Keratinocyte (primary cell): Measurements from ENCODE around the gene RNU7-1. TPM values are rescaled to one million over a fixed set of nuclear protein-coding genes. Genes with fewer than 3 reads are reported as not detected.

Source experiments
- DNase-seq: peaks from one replicate; pipeline ENCODE4 v3.0.0-alpha.2; 2011; ENCODE audit warnings: low read depth, missing footprints, low spot score
- FAIRE-seq: peaks from 2 replicates; lab custom pipeline; 2011; peaks lifted over from hg19 to GRCh38; lab: Jason Lieb, UNC
- H2AFZ ChIP-seq: 2 replicates; pipeline ENCODE4 v1.6.0; 2012; ENCODE audit warnings: low read length, control low read depth, inconsistent platforms; ENCODE audit not compliant: control insufficient read depth
- H3K27ac ChIP-seq: 2 replicates; pipeline ENCODE4 v1.5.1; 2011; ENCODE audit warnings: low read length; ENCODE audit not compliant: control insufficient read depth, insufficient read depth
- H3K27me3 ChIP-seq: 3 replicates; pipeline ENCODE4 v1.6.0; 2011; ENCODE audit warnings: low read length; ENCODE audit not compliant: control insufficient read depth, insufficient read depth; ENCODE audit errors: extremely low read depth
- H3K36me3 ChIP-seq, 2 experiments: 2 replicates in 1 of 2; 3 replicates in 1 of 2; pipeline ENCODE4 v1.5.1; 2011; ENCODE audit warnings: low read length in 2 of 2, mild to moderate bottlenecking in 1 of 2; ENCODE audit not compliant: control insufficient read depth in 2 of 2, insufficient read depth in 2 of 2; ENCODE audit errors: extremely low read depth in 1 of 2
- H3K4me1 ChIP-seq: 3 replicates; pipeline ENCODE4 v1.5.1; 2011; ENCODE audit warnings: low read length; ENCODE audit not compliant: control insufficient read depth, insufficient read depth; ENCODE audit errors: extremely low read depth
- H3K4me2 ChIP-seq: 3 replicates; pipeline ENCODE4 v1.6.0; 2011; ENCODE audit warnings: low read depth, low read length; ENCODE audit not compliant: control insufficient read depth, insufficient read depth; ENCODE audit errors: extremely low read depth
- H3K4me3 ChIP-seq, 3 experiments: fragments of 200-600 bp in 1 of 3; sonication (generic) in 1 of 3; 2 replicates in 2 of 3; 3 replicates in 1 of 3; pipeline ENCODE4 v1.5.1; 2011 to 2016; ENCODE audit warnings: low read length in 3 of 3, mild to moderate bottlenecking in 3 of 3, control low read depth in 2 of 3, inconsistent platforms in 1 of 3, low read depth in 1 of 3, mixed read lengths in 1 of 3, mixed run types in 1 of 3, moderate library complexity in 1 of 3; ENCODE audit not compliant: control insufficient read depth in 2 of 3, insufficient read depth in 2 of 3; ENCODE audit errors: extremely low read depth in 1 of 3
- H3K79me2 ChIP-seq: 2 replicates; pipeline ENCODE4 v1.6.0; 2012; ENCODE audit warnings: low read length; ENCODE audit not compliant: control insufficient read depth, insufficient read depth
- H3K9ac ChIP-seq: 3 replicates; pipeline ENCODE4 v1.6.0; 2011; ENCODE audit warnings: low read length; ENCODE audit not compliant: control insufficient read depth, insufficient read depth; ENCODE audit errors: extremely low read depth
- H3K9me1 ChIP-seq: 3 replicates; pipeline ENCODE4 v1.6.0; 2011; ENCODE audit warnings: low read length; ENCODE audit not compliant: control insufficient read depth, insufficient read depth; ENCODE audit errors: extremely low read depth
- H3K9me3 ChIP-seq: 2 replicates; pipeline ENCODE4 v1.5.1; 2012; ENCODE audit warnings: low read depth, low read length; ENCODE audit not compliant: control insufficient read depth
- H4K20me1 ChIP-seq: 3 replicates; pipeline ENCODE4 v1.6.0; 2011; ENCODE audit warnings: low read length; ENCODE audit not compliant: control insufficient read depth, insufficient read depth; ENCODE audit errors: extremely low read depth
- EZH2 ChIP-seq: IDR thresholded peaks from one replicate; pipeline ENCODE4 v1.6.1; 2012; ENCODE audit warnings: inconsistent platforms, mild to moderate bottlenecking, low read length, moderate library complexity
- dilution Hi-C: fragments of 300-500 bp; cut with MboI; formaldehyde crosslinking; loops from one replicate; pipeline ENCODE4 v1.7.0; 2020; ENCODE audit warnings: low sequenced_read_pairs; ENCODE audit not compliant: extremely low pct_ligation_motif_present
- polyA plus RNA-seq, 5 experiments: library from polyadenylated mRNA; depleted of rRNA in 3 of 5; stranded (reverse) in 3 of 5; stranded (forward) in 1 of 5; unstranded in 1 of 5; fragments of >200 nt; gene quantifications; 1 replicate in 1 of 5; 2 replicates in 3 of 5; 3 replicates in 1 of 5; pipeline versions ENCODE4 v1.2.1 to v1.2.3, GENCODE V29; 2011 to 2012; ENCODE audit warnings: missing spikeins in 2 of 5, low read depth in 1 of 5, low replicate concordance in 1 of 5
- TF ChIP-seq, protein P1 (sequence below), 3 experiments: IDR thresholded peaks in 1 of 3; conservative IDR thresholded peaks in 1 of 3; optimal IDR thresholded peaks in 1 of 3; 2 replicates in 2 of 3; 3 replicates in 1 of 3; pipeline versions ENCODE3 to v1.5.1; 2011; ENCODE audit warnings: low read length in 3 of 3, mild to moderate bottlenecking in 3 of 3, moderate library complexity in 2 of 3, control low read depth in 1 of 3, inconsistent platforms in 1 of 3; ENCODE audit not compliant: insufficient read depth in 2 of 3; ENCODE audit errors: extremely low read depth in 1 of 3

The RNU7-1 gene
- polyA plus RNA-seq, 1 donor (not counting 4 experiments of a cell fraction or from before 2014, with no cell fraction given) = not detected

DNA sequence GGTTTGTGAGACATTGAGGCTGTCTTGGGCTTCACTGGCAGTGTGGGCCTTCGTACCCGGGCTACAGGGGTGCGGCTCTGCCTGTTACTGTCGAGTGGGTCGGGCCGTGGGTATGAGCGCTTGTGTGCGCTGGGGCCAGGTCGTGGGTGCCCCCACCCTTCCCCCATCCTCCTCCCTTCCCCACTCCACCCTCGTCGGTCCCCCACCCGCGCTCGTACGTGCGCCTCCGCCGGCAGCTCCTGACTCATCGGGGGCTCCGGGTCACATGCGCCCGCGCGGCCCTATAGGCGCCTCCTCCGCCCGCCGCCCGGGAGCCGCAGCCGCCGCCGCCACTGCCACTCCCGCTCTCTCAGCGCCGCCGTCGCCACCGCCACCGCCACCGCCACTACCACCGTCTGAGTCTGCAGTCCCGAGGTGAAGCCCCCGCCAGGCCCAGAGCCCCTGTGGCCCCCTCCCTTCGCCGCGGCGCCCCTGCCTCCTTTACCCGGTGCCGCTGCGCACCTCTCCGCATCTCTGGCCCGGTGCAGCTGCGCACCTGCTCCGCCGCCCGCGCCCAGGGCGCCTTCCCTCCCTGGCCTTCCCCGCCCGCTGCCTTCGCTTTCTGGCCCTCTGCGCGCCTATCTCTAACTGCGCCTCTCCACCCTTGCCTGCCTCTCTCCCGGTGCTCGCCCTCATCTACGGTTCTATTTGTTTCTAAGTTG, 29.2 kb upstream of the RNU7-1 start, which contains the start of gene ENO2:
Gene ENO2, plus strand, starts transcription at position 335 of the 701 bp plus-strand sequence. CDS start 1,253 bp downstream, outside the sequence.
- Histone ChIP-seq H4K20me1 (no peaks in the 10 kb centered on the region), H3K27ac (no peak within 1 kb of the TSS), H3K9me3 (no peaks in the 10 kb centered on the region), H3K4me1 (peaks cover 2% of the 10 kb centered on the region), H3K9me1 (no peaks in the 10 kb centered on the region), H3K79me2 (no peaks in the 10 kb centered on the region), H3K36me3 (no peaks in the 10 kb centered on the region), H3K9ac (no peak within 1 kb of the TSS), H3K4me3 (peak within 1 kb of the TSS; percentile 38 to 56 (median 47)), H3K4me2 (peak within 1 kb of the TSS; percentile 62), H2AFZ (peak within 1 kb of the TSS; percentile 38), H3K27me3 (peaks cover 16% of the 10 kb centered on the region)
- DNase-seq (no peak), FAIRE-seq (no peak)
- dilution Hi-C loops = no loop called here
- no peak for TF ChIP-seq EZH2
- TF ChIP-seq, protein P1, sequence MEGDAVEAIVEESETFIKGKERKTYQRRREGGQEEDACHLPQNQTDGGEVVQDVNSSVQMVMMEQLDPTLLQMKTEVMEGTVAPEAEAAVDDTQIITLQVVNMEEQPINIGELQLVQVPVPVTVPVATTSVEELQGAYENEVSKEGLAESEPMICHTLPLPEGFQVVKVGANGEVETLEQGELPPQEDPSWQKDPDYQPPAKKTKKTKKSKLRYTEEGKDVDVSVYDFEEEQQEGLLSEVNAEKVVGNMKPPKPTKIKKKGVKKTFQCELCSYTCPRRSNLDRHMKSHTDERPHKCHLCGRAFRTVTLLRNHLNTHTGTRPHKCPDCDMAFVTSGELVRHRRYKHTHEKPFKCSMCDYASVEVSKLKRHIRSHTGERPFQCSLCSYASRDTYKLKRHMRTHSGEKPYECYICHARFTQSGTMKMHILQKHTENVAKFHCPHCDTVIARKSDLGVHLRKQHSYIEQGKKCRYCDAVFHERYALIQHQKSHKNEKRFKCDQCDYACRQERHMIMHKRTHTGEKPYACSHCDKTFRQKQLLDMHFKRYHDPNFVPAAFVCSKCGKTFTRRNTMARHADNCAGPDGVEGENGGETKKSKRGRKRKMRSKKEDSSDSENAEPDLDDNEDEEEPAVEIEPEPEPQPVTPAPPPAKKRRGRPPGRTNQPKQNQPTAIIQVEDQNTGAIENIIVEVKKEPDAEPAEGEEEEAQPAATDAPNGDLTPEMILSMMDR (optimal IDR thresholded peaks at IDR 0.05 in 1 of 3, IDR thresholded peaks at IDR 0.05 in 1 of 3, conservative IDR thresholded peaks at IDR 0.05 in 1 of 3; ENCODE audit: extremely low read depth in 1 of 3, insufficient read depth in 2 of 3, low read length in 3 of 3) = no peak

DNA sequence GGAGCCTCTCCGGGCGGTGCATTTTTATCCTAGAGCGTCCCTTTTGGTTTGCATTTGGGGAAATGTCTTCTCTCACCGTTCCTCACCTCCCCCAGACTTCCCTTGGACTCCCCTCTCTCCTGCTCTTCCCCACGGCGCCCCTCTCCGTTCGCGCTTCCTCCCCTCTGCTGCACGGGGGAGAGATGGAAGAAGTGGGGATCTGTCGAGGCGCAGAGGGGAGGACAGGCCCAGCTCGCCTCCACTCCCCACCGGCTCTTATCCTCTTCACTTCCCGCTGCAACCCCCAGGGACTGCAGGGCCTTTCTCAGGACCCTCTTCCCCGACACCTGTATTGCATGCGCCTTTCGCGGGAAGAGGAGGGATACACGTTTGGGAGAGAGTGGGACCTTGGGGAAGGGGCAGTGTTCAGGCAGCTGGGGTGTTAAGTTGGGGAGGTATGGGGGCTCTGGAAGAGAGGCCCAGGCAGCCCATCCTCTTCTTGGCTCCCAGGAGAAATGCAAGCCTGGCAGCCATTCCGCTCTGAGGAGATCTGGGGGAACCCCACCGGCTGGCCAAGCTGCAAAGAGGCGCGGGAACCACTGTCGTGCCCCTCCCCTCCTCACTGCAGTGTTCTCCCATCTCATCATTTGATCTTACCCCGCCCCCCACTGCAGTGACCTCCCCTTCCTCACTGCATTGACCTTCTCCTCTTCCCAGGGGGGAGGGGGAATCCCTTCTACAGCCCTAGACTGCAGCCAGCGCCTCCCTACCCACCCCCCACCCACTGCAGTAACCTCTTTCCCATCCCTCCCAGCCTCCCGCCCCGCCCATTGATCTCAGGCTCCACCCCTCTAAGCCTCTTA, 28.4 kb upstream of the RNU7-1 start:
- DNase-seq = no peak
- peaks cover 2% of the 10 kb centered on the region for H3K9me1 ChIP-seq
- H3K4me2 ChIP-seq = peak overlapping the region; percentile 62
- no peak overlapping the region for H3K9ac ChIP-seq
- H2AFZ ChIP-seq = peak overlapping the region; percentile 38
- no peak for TF ChIP-seq EZH2
- TF ChIP-seq, protein P1 (optimal IDR thresholded peaks at IDR 0.05 in 1 of 3, IDR thresholded peaks at IDR 0.05 in 1 of 3, conservative IDR thresholded peaks at IDR 0.05 in 1 of 3; ENCODE audit: extremely low read depth in 1 of 3, insufficient read depth in 2 of 3, low read length in 3 of 3) = no peak
- dilution Hi-C loops = no loop called here
- no peaks in the 10 kb centered on the region for H3K79me2 ChIP-seq
- no peaks in the 10 kb centered on the region for H3K9me3 ChIP-seq
- peaks cover 16% of the 10 kb centered on the region for H3K27me3 ChIP-seq
- no peak for FAIRE-seq
- no peak overlapping the region for H3K27ac ChIP-seq
- H3K4me3 ChIP-seq = peak overlapping the region; percentile 38 to 56 (median 47)
- H3K36me3 ChIP-seq = no peaks in the 10 kb centered on the region
- peaks cover 9% of the 10 kb centered on the region for H3K4me1 ChIP-seq
- no peaks in the 10 kb centered on the region for H4K20me1 ChIP-seq
